Activated naive CD4-positive, alpha-beta T cell (primary cell): ENCODE measurements around the gene IL2RA.
"Not testable (repeated sequence)": the region's sequence is repeated elsewhere in the genome, so short reads cannot be mapped to it uniquely, and the experiment has no call there.

Experiments used
- DNase-seq, 4 experiments: peaks; one replicate each; lab custom pipeline; 2025; lab: John Stamatoyannopoulos, UW

IL2RA gene

GRCh38 chr10:6082496-6083395 lies 20.6 kb upstream of the IL2RA start:
- no peak for DNase-seq

GRCh38 chr10:6080417-6080973 lies 18.3 kb upstream of the IL2RA start:
- no peak for DNase-seq

- DNase-seq: no peak
Measured at GRCh38 chr10:6079044-6079443, 16.9 kb upstream of the IL2RA start.

GRCh38 chr10:6077071-6077675 lies 15.0 kb upstream of the IL2RA start:
- no peak for DNase-seq

GRCh38 chr10:6074489-6075301 lies 12.5 kb upstream of the IL2RA start:
- no peak for DNase-seq

GRCh38 chr10:6072215-6072934 lies 10.2 kb upstream of the IL2RA start:
- no peak for DNase-seq

- no peak for DNase-seq
Measured at GRCh38 chr10:6071181-6072175, 9.3 kb upstream of the IL2RA start.

- DNase-seq: peak in 2 of 4 experiments; percentile 12 to 15
Measured at GRCh38 chr10:6070660-6071059, 8.5 kb upstream of the IL2RA start.

- DNase-seq: no peak
Measured at GRCh38 chr10:6069081-6069931, 7.1 kb upstream of the IL2RA start.

- no peak for DNase-seq
Measured at GRCh38 chr10:6068422-6068821, 6.3 kb upstream of the IL2RA start.

- no peak for DNase-seq
Measured at GRCh38 chr10:6068006-6068405, 5.8 kb upstream of the IL2RA start.

- no peak for DNase-seq
Measured at GRCh38 chr10:6067457-6067856, 5.3 kb upstream of the IL2RA start.

GRCh38 chr10:6065835-6066234 lies 3.7 kb upstream of the IL2RA start:
- DNase-seq: no peak

GRCh38 chr10:6065406-6065805 lies 3.2 kb upstream of the IL2RA start:
- no peak for DNase-seq

GRCh38 chr10:6064726-6065125 lies 2.6 kb upstream of the IL2RA start:
- DNase-seq: not testable (repeated sequence)

- no peak for DNase-seq
Measured at GRCh38 chr10:6064119-6064518, 2.0 kb upstream of the IL2RA start.

- DNase-seq: no peak
Measured at GRCh38 chr10:6061056-6061455, 1.1 kb downstream of the IL2RA start.

GRCh38 chr10:6059506-6059905 lies 2.7 kb downstream of the IL2RA start:
- no peak for DNase-seq

- DNase-seq: no peak
Measured at GRCh38 chr10:6058682-6059475, 3.3 kb downstream of the IL2RA start.
